ENCODE measurements around the gene NCR3LG1.

The NCR3LG1 gene

GRCh38 chr11:17414317-17414737 is 62.7 kb downstream of the NCR3LG1 start:
- intact Hi-C loops (cut with DNase I; ENCODE audit: low total_unique reads): no loop called here
- DNase-seq: no peak
- no peaks in the 10 kb centered on the region for H3K9me3 ChIP-seq
- H3K4me3 ChIP-seq: no peak overlapping the region
- H3K27ac ChIP-seq: no peak overlapping the region
- H3K36me3 ChIP-seq: no peaks in the 10 kb centered on the region
- no peak for TF ChIP-seq CTCF (IDR thresholded peaks at IDR 0.05)
- H3K27me3 ChIP-seq: peaks cover 0 to 41% of the 10 kb centered on the region in 2 donors
- no peaks in the 10 kb centered on the region for H3K4me1 ChIP-seq

- intact Hi-C loops (cut with DNase I; ENCODE audit: low total_unique reads): no loop called here
- H3K27me3 ChIP-seq: peaks cover 0 to 41% of the 10 kb centered on the region in 2 donors
- H3K4me3 ChIP-seq: no peak overlapping the region
- H3K27ac ChIP-seq: no peak overlapping the region
- no peaks in the 10 kb centered on the region for H3K9me3 ChIP-seq
- DNase-seq: no peak
- H3K4me1 ChIP-seq: no peaks in the 10 kb centered on the region
- no peaks in the 10 kb centered on the region for H3K36me3 ChIP-seq
- TF ChIP-seq CTCF (IDR thresholded peaks at IDR 0.05): no peak
Measured at GRCh38 chr11:17414992-17415391, 63.4 kb downstream of the NCR3LG1 start.

- H3K4me1 ChIP-seq: no peaks in the 10 kb centered on the region
- no peak overlapping the region for H3K4me3 ChIP-seq
- H3K36me3 ChIP-seq: no peaks in the 10 kb centered on the region
- no peak for TF ChIP-seq CTCF (IDR thresholded peaks at IDR 0.05)
- DNase-seq: no peak
- H3K9me3 ChIP-seq: no peaks in the 10 kb centered on the region
- H3K27ac ChIP-seq: no peak overlapping the region
- H3K27me3 ChIP-seq: peaks cover 0 to 41% of the 10 kb centered on the region in 2 donors
- intact Hi-C loops (cut with DNase I; ENCODE audit: low total_unique reads): no loop called here
Measured at GRCh38 chr11:17415523-17416104, 64.0 kb downstream of the NCR3LG1 start.

- H3K36me3 ChIP-seq: no peaks in the 10 kb centered on the region
- peaks cover 0 to 7% (median 1%) of the 10 kb centered on the region in 4 donors for H3K4me1 ChIP-seq
- H3K27ac ChIP-seq: no peak overlapping the region
- DNase-seq: no peak
- no peak for TF ChIP-seq CTCF (IDR thresholded peaks at IDR 0.05)
- H3K4me3 ChIP-seq: no peak overlapping the region
- H3K9me3 ChIP-seq: no peaks in the 10 kb centered on the region
- intact Hi-C loops (cut with DNase I; ENCODE audit: low total_unique reads): no loop called here
- peaks cover 0 to 41% of the 10 kb centered on the region in 2 donors for H3K27me3 ChIP-seq
Measured at GRCh38 chr11:17416492-17416891, 64.9 kb downstream of the NCR3LG1 start.

GRCh38 chr11:17418444-17419081 is 67.0 kb downstream of the NCR3LG1 start:
- intact Hi-C loops (cut with DNase I; ENCODE audit: low total_unique reads): no loop called here
- DNase-seq: no peak
- Histone ChIP-seq H3K27ac (no peak overlapping the region), H3K4me3 (no peak overlapping the region), H3K36me3 (no peaks in the 10 kb centered on the region), H3K4me1 (peaks cover 0 to 14% (median 1%) of the 10 kb centered on the region in 4 donors), H3K27me3 (peaks cover 0 to 38% of the 10 kb centered on the region in 2 donors), H3K9me3 (no peaks in the 10 kb centered on the region)
- no peak for TF ChIP-seq CTCF (IDR thresholded peaks at IDR 0.05)

Data from tibial artery (tissue), 4 donors.